Heart left ventricle (tissue), 16 donors: ENCODE data around the gene HOPX. TPM values are rescaled to one million over a fixed set of nuclear protein-coding genes. Genes with fewer than 3 reads are reported as not detected.
A peak's percentile ranks its signal among the peaks of the same experiment; 100 is the strongest.

ENCODE experiments used
- ATAC-seq, 4 donors: fragments of 200-7000 bp; cut with Tn5 transposase; one replicate each; pipeline ENCODE4 v1.9.1; 2020 to 2022; ENCODE audit warnings: moderate library complexity in 4 of 4, mild to moderate bottlenecking in 3 of 4, moderate number of reproducible peaks in 1 of 4
- DNase-seq, 5 donors: peaks; one replicate each; pipeline ENCODE4 v3.0.0-alpha.2; 2020
- H3K27ac ChIP-seq, 12 donors: fragments of 200-600 bp; sonication (generic) in 4 of 12; one replicate each; pipeline versions ENCODE4 v1.5.0 to v1.8.0; 2016 to 2022; ENCODE audit warnings: mild to moderate bottlenecking in 2 of 12
- H3K27me3 ChIP-seq, 9 donors: fragments of 200-600 bp; sonication (generic) in 2 of 9; one replicate each; pipeline versions ENCODE4 v1.5.1 to v1.8.0; 2016 to 2022; ENCODE audit warnings: mild to moderate bottlenecking in 3 of 9
- H3K36me3 ChIP-seq, 9 donors: fragments of 200-600 bp; sonication (generic) in 2 of 9; one replicate each; pipeline versions ENCODE4 v1.5.0 to v1.8.0; 2018 to 2022; ENCODE audit warnings: mild to moderate bottlenecking in 2 of 9
- H3K4me1 ChIP-seq, 12 donors: fragments of 200-600 bp; sonication (generic) in 4 of 12; one replicate each; pipeline versions ENCODE4 v1.5.0 to v1.8.0; 2016 to 2022; ENCODE audit warnings: mild to moderate bottlenecking in 3 of 12
- H3K4me3 ChIP-seq, 12 donors: fragments of 200-600 bp; sonication (generic) in 4 of 12; one replicate each; pipeline versions ENCODE4 v1.5.0 to v1.8.0; 2017 to 2022; ENCODE audit warnings: mild to moderate bottlenecking in 9 of 12, moderate library complexity in 4 of 12
- H3K9me3 ChIP-seq, 12 donors: fragments of 200-600 bp; sonication (generic) in 4 of 12; one replicate each; pipeline versions ENCODE4 v1.5.0 to v1.8.0; 2016 to 2022; ENCODE audit warnings: mild to moderate bottlenecking in 1 of 12
- POLR2A ChIP-seq, 2 donors: fragments of 450-650 bp; IDR thresholded peaks; one replicate each; pipeline ENCODE4 v1.6.1; 2017; ENCODE audit warnings: antibody characterized with exemption in 2 of 2, mild to moderate bottlenecking in 2 of 2, moderate library complexity in 2 of 2
- WGBS, 4 donors: extraction: QIAGEN DNeasy Blood & Tissue Kit in 2 of 4; methylation state at CpG; one replicate each; pipeline versions ENCODE4 v1.1.5 to v1.1.7; 2013 to 2018; 5-methylcytosine and 5-hydroxymethylcytosine counted together
- intact Hi-C, 10 donors: fragments of 100-400 bp; cut with DNase I; formaldehyde crosslinking; loops; one replicate each; pipeline versions ENCODE4 v1.11.1 to v1.14.2; 2022
- polyA plus RNA-seq, 2 donors: library from polyadenylated mRNA; stranded (reverse); fragments of 200-250 nt; gene quantifications; one replicate each; pipeline ENCODE4 v1.2.3, GENCODE V29; 2013
- total RNA-seq, 9 donors: library from RNA; depleted of rRNA in 2 of 9; stranded (reverse); fragments of >200 nt in 2 of 9; fragmentation: NEBNext Ultra II Directional in 3 of 9; extraction: Animal tissue kit (Norgen Biotek cat#: 25700) in 3 of 9; gene quantifications; one replicate each; pipeline versions ENCODE4 v1.1.0 to v1.2.4, GENCODE V29; 2016 to 2023
- TF ChIP-seq, protein P1 (sequence below), 12 donors: fragments of 200-600 bp; sonication (generic) in 4 of 12; IDR thresholded peaks; one replicate each; pipeline versions ENCODE4 v1.5.0 to v1.8.0; 2018 to 2022; ENCODE audit warnings: antibody characterized with exemption in 12 of 12, mild to moderate bottlenecking in 5 of 12
- donor health status: ischemic (EF 13 %, LVEDD 7.1; RV severe dilation, severe dysfunction).
- donor health status: healthy with polysubstance abuse.
- donor health status: DM: no; HTN: yes; CAD: no.
- donor health status: DM: no; HTN: no; CAD: no.
- donor health status: ischemic (EF 25% LVEDD 6.9; RV normal size, moderate dysfunction).
- donor health status: ischemic (EF 25% LVEDD 5.7; RV mildly dilated, moderate dysfunction).
- donor health status: healthy.
- donor health status: DM: yes; HTN: yes; CAD: no.
- donor health status: ischemic (EF 35%, LVEDD 5.7; RV mildly dilated, moderate dysfunction).
- donor health status: nonischemic (EF 11% LVEDD 7.7; RV severe dilation, severe dysfunction).
- donor health status: DM: yes; HTN: yes; CAD: no.
- donor health status: PGD.
- donor health status: ischemic (EF 29% LVEDD 5.4; RV normal size, mild dysfunction).
- donor health status: nonischemic (EF 23%, LVEDD 6.1; RV moderate dilation, normal function).

The HOPX gene
- total and polyA plus RNA-seq, 11 donors = 1.5 to 223 (median 21.1) TPM

- Histone ChIP-seq H3K4me1 (peaks cover 0 to 15% (median 0%) of the 10 kb centered on the region in 12 donors), H3K27me3 (peaks cover 0 to 1% (median 0%) of the 10 kb centered on the region in 9 donors), H3K4me3 (no peak overlapping the region), H3K27ac (peak overlapping the region in 1 of 12 donors; percentile 4), H3K9me3 (peaks cover 0 to 7% (median 0%) of the 10 kb centered on the region in 12 donors), H3K36me3 (no peaks in the 10 kb centered on the region)
- DNase-seq (no peak), ATAC-seq (no peak)
- TF ChIP-seq, protein P1, sequence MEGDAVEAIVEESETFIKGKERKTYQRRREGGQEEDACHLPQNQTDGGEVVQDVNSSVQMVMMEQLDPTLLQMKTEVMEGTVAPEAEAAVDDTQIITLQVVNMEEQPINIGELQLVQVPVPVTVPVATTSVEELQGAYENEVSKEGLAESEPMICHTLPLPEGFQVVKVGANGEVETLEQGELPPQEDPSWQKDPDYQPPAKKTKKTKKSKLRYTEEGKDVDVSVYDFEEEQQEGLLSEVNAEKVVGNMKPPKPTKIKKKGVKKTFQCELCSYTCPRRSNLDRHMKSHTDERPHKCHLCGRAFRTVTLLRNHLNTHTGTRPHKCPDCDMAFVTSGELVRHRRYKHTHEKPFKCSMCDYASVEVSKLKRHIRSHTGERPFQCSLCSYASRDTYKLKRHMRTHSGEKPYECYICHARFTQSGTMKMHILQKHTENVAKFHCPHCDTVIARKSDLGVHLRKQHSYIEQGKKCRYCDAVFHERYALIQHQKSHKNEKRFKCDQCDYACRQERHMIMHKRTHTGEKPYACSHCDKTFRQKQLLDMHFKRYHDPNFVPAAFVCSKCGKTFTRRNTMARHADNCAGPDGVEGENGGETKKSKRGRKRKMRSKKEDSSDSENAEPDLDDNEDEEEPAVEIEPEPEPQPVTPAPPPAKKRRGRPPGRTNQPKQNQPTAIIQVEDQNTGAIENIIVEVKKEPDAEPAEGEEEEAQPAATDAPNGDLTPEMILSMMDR (IDR thresholded peaks at IDR 0.05) = no peak
- no peak for TF ChIP-seq POLR2A (IDR thresholded peaks at IDR 0.05)
- intact Hi-C loops = no loop called here
- WGBS, 4 donors = 96 to 97% (median 97%) methylated on average over 5 of the region's 5 CpGs
Measured at GRCh38 chr4:56648021-56648823, 32.9 kb downstream of the HOPX start.

GRCh38 chr4:56646341-56646740, 34.8 kb downstream of the HOPX start:
- 86 to 94% (median 90%) methylated on average over 1 of the region's 1 CpG for WGBS, 4 donors
- Histone ChIP-seq H3K9me3 (peaks cover 0 to 7% (median 0%) of the 10 kb centered on the region in 12 donors), H3K4me3 (no peak overlapping the region), H3K36me3 (no peaks in the 10 kb centered on the region), H3K4me1 (peaks cover 0 to 11% (median 0%) of the 10 kb centered on the region in 12 donors), H3K27ac (no peak overlapping the region), H3K27me3 (no peaks in the 10 kb centered on the region)
- TF ChIP-seq POLR2A (IDR thresholded peaks at IDR 0.05) = no peak
- TF ChIP-seq, protein P1 (IDR thresholded peaks at IDR 0.05) = no peak
- intact Hi-C loops = no loop called here
- ATAC-seq = no peak
- DNase-seq = no peak

GRCh38 chr4:56643596-56643995, 37.5 kb downstream of the HOPX start:
- DNase-seq = no peak
- Histone ChIP-seq H3K27ac (no peak overlapping the region), H3K36me3 (no peaks in the 10 kb centered on the region), H3K27me3 (no peaks in the 10 kb centered on the region), H3K9me3 (peaks cover 0 to 7% (median 0%) of the 10 kb centered on the region in 12 donors), H3K4me1 (peaks cover 0 to 7% (median 0%) of the 10 kb centered on the region in 12 donors), H3K4me3 (no peak overlapping the region)
- 95 to 97% (median 96%) methylated on average over 6 of the region's 6 CpGs for WGBS, 4 donors
- TF ChIP-seq POLR2A (IDR thresholded peaks at IDR 0.05) = no peak
- TF ChIP-seq, protein P1 (IDR thresholded peaks at IDR 0.05) = no peak
- intact Hi-C loops = no loop called here
- no peak for ATAC-seq

GRCh38 chr4:56641494-56642051, 39.5 kb downstream of the HOPX start:
- no peak for TF ChIP-seq POLR2A (IDR thresholded peaks at IDR 0.05)
- TF ChIP-seq, protein P1 (IDR thresholded peaks at IDR 0.05) = no peak
- WGBS, 4 donors = 67 to 71% (median 69%) methylated on average over 4 of the region's 4 CpGs
- Histone ChIP-seq H3K4me1 (no peaks in the 10 kb centered on the region), H3K27ac (no peak overlapping the region), H3K36me3 (no peaks in the 10 kb centered on the region), H3K4me3 (no peak overlapping the region), H3K9me3 (peaks cover 0 to 5% (median 0%) of the 10 kb centered on the region in 12 donors), H3K27me3 (no peaks in the 10 kb centered on the region)
- ATAC-seq = no peak
- DNase-seq = no peak
- intact Hi-C loops = no loop called here
